Adrenal gland (tissue), 5 donors: ENCODE measurements around the gene SHROOM4.

Experiments
- POLR2A ChIP-seq, 2 donors: fragments of 450-650 bp; IDR thresholded peaks; one replicate each; pipeline ENCODE4 v1.6.1; 2017; ENCODE audit warnings: antibody characterized with exemption in 2 of 2, mild to moderate bottlenecking in 2 of 2, moderate library complexity in 1 of 2
- TF ChIP-seq, protein P1 (sequence below), 6 experiments: fragments of 450-650 bp in 4 of 6; fragments of 200-600 bp in 2 of 6; sonication (generic) in 1 of 6; IDR thresholded peaks; 1 replicate in 5 of 6; 2 replicates in 1 of 6; pipeline versions ENCODE4 v1.5.1 to v1.8.0; 2016 to 2021; ENCODE audit warnings: antibody characterized with exemption in 6 of 6, mild to moderate bottlenecking in 2 of 6, moderate library complexity in 1 of 6
- donor health status: DM: no; HTN: no; CAD: no.

DNA sequence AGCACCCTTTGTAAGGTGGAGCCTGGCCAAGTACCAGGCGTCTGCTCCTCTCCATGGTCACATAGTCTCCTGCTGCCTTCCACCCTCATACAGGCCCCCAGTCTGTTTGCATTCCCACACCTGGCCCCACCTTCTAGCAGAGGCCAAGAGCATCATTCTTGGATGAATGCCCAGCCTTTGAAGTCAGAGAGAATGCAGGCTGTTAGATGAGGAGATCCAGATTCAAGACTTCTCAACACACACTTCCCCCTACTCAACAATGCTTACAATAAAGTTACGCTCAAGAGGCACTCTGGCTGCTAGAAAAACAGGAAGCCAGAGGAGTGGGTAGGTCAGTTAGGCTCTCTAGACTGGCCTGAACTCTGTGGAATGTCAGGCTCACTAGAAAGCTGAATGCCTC, 43.3 kb downstream of the SHROOM4 start:
- TF ChIP-seq, protein P1, sequence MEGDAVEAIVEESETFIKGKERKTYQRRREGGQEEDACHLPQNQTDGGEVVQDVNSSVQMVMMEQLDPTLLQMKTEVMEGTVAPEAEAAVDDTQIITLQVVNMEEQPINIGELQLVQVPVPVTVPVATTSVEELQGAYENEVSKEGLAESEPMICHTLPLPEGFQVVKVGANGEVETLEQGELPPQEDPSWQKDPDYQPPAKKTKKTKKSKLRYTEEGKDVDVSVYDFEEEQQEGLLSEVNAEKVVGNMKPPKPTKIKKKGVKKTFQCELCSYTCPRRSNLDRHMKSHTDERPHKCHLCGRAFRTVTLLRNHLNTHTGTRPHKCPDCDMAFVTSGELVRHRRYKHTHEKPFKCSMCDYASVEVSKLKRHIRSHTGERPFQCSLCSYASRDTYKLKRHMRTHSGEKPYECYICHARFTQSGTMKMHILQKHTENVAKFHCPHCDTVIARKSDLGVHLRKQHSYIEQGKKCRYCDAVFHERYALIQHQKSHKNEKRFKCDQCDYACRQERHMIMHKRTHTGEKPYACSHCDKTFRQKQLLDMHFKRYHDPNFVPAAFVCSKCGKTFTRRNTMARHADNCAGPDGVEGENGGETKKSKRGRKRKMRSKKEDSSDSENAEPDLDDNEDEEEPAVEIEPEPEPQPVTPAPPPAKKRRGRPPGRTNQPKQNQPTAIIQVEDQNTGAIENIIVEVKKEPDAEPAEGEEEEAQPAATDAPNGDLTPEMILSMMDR (IDR thresholded peaks at IDR 0.05): no peak
- TF ChIP-seq POLR2A (IDR thresholded peaks at IDR 0.05): no peak
